Fibroblast of lung (primary cell): Measurements from ENCODE around the gene SAMD3.

Experiments
- EZH2 ChIP-seq: IDR thresholded peaks from 2 replicates; pipeline ENCODE4 v1.5.1; 2012; ENCODE audit warnings: low read length, control low read depth, mild to moderate bottlenecking; ENCODE audit errors: missing control alignments
- TF ChIP-seq, protein P1 (sequence below), 2 donors: IDR thresholded peaks in 1 of 2; conservative IDR thresholded peaks in 1 of 2; 1 replicate in 1 of 2; 2 replicates in 1 of 2; pipeline ENCODE4 v1.5.1; 2011 to 2012; ENCODE audit warnings: low read length in 2 of 2, control low read depth in 1 of 2, inconsistent platforms in 1 of 2, low read depth in 1 of 2, mild to moderate bottlenecking in 1 of 2

- TF ChIP-seq, protein P1, sequence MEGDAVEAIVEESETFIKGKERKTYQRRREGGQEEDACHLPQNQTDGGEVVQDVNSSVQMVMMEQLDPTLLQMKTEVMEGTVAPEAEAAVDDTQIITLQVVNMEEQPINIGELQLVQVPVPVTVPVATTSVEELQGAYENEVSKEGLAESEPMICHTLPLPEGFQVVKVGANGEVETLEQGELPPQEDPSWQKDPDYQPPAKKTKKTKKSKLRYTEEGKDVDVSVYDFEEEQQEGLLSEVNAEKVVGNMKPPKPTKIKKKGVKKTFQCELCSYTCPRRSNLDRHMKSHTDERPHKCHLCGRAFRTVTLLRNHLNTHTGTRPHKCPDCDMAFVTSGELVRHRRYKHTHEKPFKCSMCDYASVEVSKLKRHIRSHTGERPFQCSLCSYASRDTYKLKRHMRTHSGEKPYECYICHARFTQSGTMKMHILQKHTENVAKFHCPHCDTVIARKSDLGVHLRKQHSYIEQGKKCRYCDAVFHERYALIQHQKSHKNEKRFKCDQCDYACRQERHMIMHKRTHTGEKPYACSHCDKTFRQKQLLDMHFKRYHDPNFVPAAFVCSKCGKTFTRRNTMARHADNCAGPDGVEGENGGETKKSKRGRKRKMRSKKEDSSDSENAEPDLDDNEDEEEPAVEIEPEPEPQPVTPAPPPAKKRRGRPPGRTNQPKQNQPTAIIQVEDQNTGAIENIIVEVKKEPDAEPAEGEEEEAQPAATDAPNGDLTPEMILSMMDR (conservative IDR thresholded peaks at IDR 0.05 in 1 of 2, IDR thresholded peaks at IDR 0.05 in 1 of 2; ENCODE audit: low read depth in 1 of 2, low read length in 2 of 2) = no peak
- no peak for TF ChIP-seq EZH2
Measured at GRCh38 chr6:130207979-130208649, 14.6 kb downstream of the SAMD3 start.
